SKM-1 treated with dmso at 0.1 percent for 144 hours (cell line): ENCODE results near the gene TPSB2.
"Not testable (repeated sequence)": the region's sequence is repeated elsewhere in the genome, so short reads cannot be mapped to it uniquely, and the experiment has no call there.

Source experiments
- DNase-seq: peaks from one replicate; lab custom pipeline; 2025; ENCODE audit not compliant: unreplicated experiment; lab: John Stamatoyannopoulos, UW

Gene TPSB2

GRCh38 chr16:1185460-1186207 is 44.4 kb downstream of the TPSB2 start:
- DNase-seq = not testable (repeated sequence)

- DNase-seq = no peak
These were observed 45.0 kb downstream of the TPSB2 start for GRCh38 chr16:1184980-1185379.

- no peak for DNase-seq
These were observed 45.7 kb downstream of the TPSB2 start for GRCh38 chr16:1184156-1184868.

- no peak for DNase-seq
These were observed 46.8 kb downstream of the TPSB2 start for GRCh38 chr16:1182950-1183907.

GRCh38 chr16:1182316-1182671 is 47.7 kb downstream of the TPSB2 start:
- no peak for DNase-seq

GRCh38 chr16:1181404-1182315 is 48.3 kb downstream of the TPSB2 start:
- DNase-seq = no peak

GRCh38 chr16:1180549-1181403 is 49.2 kb downstream of the TPSB2 start:
- DNase-seq = no peak
